ENCODE data around the gene GTSE1. TPM values are rescaled to one million over a fixed set of nuclear protein-coding genes. Genes with fewer than 3 reads are reported as not detected.

Gene GTSE1
- total and polyA plus RNA-seq, 2 donors (not counting 1 experiment from before 2014, with no cell fraction given) = 0.17 to 0.39 TPM

GRCh38 chr22:46347646-46348045, 51.0 kb downstream of the GTSE1 start:
- Histone ChIP-seq H3K4me3 (ENCODE audit: control extremely low read depth in 1 of 5, extremely low read depth in 1 of 5, insufficient read depth in 1 of 5, low read depth in 2 of 5, low read length in 4 of 5) (no peak overlapping the region), H3K4me2 (replicated peaks; ENCODE audit: low read depth, low read length, poor library complexity, severe bottlenecking) (no peak overlapping the region), H3K79me2 (ENCODE audit: control insufficient read depth, insufficient read depth, low read length) (peaks cover 12% of the 10 kb centered on the region), H3K27me3 (replicated peaks in 1 of 4; ENCODE audit: control extremely low read depth in 1 of 4, control insufficient read depth in 3 of 4, insufficient read depth in 4 of 4, low read length in 3 of 4) (no peaks in the 10 kb centered on the region), H3K27ac (ENCODE audit: low read length in 2 of 2) (no peak overlapping the region), H3K9ac (ENCODE audit: low read length) (no peak overlapping the region), H3K9me3 (ENCODE audit: control extremely low read depth in 1 of 3, control insufficient read depth in 2 of 3, insufficient read depth in 1 of 3, low read length in 2 of 3) (no peaks in the 10 kb centered on the region), H2AFZ (ENCODE audit: insufficient read depth, low read depth, low read length, poor library complexity, severe bottlenecking) (no peak overlapping the region), H3K4me1 (ENCODE audit: control insufficient read depth in 2 of 2, insufficient read depth in 2 of 2, low read length in 2 of 2) (peaks cover 0 to under 1% of the 10 kb centered on the region in 2 donors), H4K20me1 (ENCODE audit: control insufficient read depth, insufficient read depth, low read length, poor library complexity, severe bottlenecking) (peaks cover 36% of the 10 kb centered on the region), H3K36me3 (replicated peaks in 1 of 2; ENCODE audit: control extremely low read depth in 1 of 2, control insufficient read depth in 1 of 2, extremely low read depth in 1 of 2, insufficient read depth in 2 of 2, low read length in 1 of 2) (peaks cover 5 to 84% of the 10 kb centered on the region in 2 experiments)
- POLR2A ChIA-PET = no interaction called here
- ATAC-seq (ENCODE audit: low read depth) = no peak
- TF ChIP-seq EZH2 (IDR thresholded peaks at IDR 0.05; ENCODE audit: borderline replicate concordance, insufficient read depth, low read depth, low read length, poor library complexity, severe bottlenecking) (no peak), CTCF (IDR thresholded peaks at IDR 0.05) (no peak)
- no peaks in the 10 kb centered on the region for H3K27me3 Mint-ChIP-seq
- no peaks in the 10 kb centered on the region for H3K9me3 Mint-ChIP-seq (ENCODE audit: insufficient read depth)
- H3K4me3 Mint-ChIP-seq = no peak overlapping the region
- no peak overlapping the region for H3K27ac Mint-ChIP-seq
- no peak for DNase-seq
- intact Hi-C loops (cut with micrococcal nuclease) = no loop called here
- 96% methylated on average over 10 of the region's 12 CpGs for WGBS (ENCODE audit: insufficient coverage)
- CTCF ChIA-PET = no interaction called here
- H3K4me1 Mint-ChIP-seq = peaks cover 5% of the 10 kb centered on the region

GRCh38 chr22:46348099-46348695, 51.5 kb downstream of the GTSE1 start:
- Histone ChIP-seq H2AFZ (ENCODE audit: insufficient read depth, low read depth, low read length, poor library complexity, severe bottlenecking) (no peak overlapping the region), H3K9ac (ENCODE audit: low read length) (no peak overlapping the region), H3K27me3 (replicated peaks in 1 of 4; ENCODE audit: control extremely low read depth in 1 of 4, control insufficient read depth in 3 of 4, insufficient read depth in 4 of 4, low read length in 3 of 4) (no peaks in the 10 kb centered on the region), H3K4me2 (replicated peaks; ENCODE audit: low read depth, low read length, poor library complexity, severe bottlenecking) (no peak overlapping the region), H3K27ac (ENCODE audit: low read length in 2 of 2) (no peak overlapping the region), H3K4me3 (ENCODE audit: control extremely low read depth in 1 of 5, extremely low read depth in 1 of 5, insufficient read depth in 1 of 5, low read depth in 2 of 5, low read length in 4 of 5) (no peak overlapping the region), H4K20me1 (ENCODE audit: control insufficient read depth, insufficient read depth, low read length, poor library complexity, severe bottlenecking) (peaks cover 41% of the 10 kb centered on the region), H3K36me3 (replicated peaks in 1 of 2; ENCODE audit: control extremely low read depth in 1 of 2, control insufficient read depth in 1 of 2, extremely low read depth in 1 of 2, insufficient read depth in 2 of 2, low read length in 1 of 2) (peaks cover 5 to 90% of the 10 kb centered on the region in 2 experiments), H3K9me3 (ENCODE audit: control extremely low read depth in 1 of 3, control insufficient read depth in 2 of 3, insufficient read depth in 1 of 3, low read length in 2 of 3) (no peaks in the 10 kb centered on the region), H3K4me1 (ENCODE audit: control insufficient read depth in 2 of 2, insufficient read depth in 2 of 2, low read length in 2 of 2) (peaks cover 0 to 6% of the 10 kb centered on the region in 2 donors), H3K79me2 (ENCODE audit: control insufficient read depth, insufficient read depth, low read length) (peaks cover 12% of the 10 kb centered on the region)
- DNase-seq (no peak), ATAC-seq (ENCODE audit: low read depth) (no peak)
- Mint-ChIP-seq H3K27ac (no peak overlapping the region), H3K4me1 (peaks cover 9% of the 10 kb centered on the region), H3K4me3 (no peak overlapping the region), H3K27me3 (no peaks in the 10 kb centered on the region), H3K9me3 (ENCODE audit: insufficient read depth) (no peaks in the 10 kb centered on the region)
- POLR2A ChIA-PET = no interaction called here
- intact Hi-C loops (cut with micrococcal nuclease) = no loop called here
- CTCF ChIA-PET = interaction anchor here (3.0 kb wide), 1 partner anchor 20 kb away, joined by 7 read pairs; no protein-coding TSS in a partner anchor
- WGBS (ENCODE audit: insufficient coverage) = 99% methylated on average over 9 of the region's 15 CpGs
- TF ChIP-seq EZH2 (IDR thresholded peaks at IDR 0.05; ENCODE audit: borderline replicate concordance, insufficient read depth, low read depth, low read length, poor library complexity, severe bottlenecking) (no peak), CTCF (IDR thresholded peaks at IDR 0.05) (no peak)

Measured in B cell (primary cell).